ENCODE results near the gene CASP6.

Gene CASP6

DNA sequence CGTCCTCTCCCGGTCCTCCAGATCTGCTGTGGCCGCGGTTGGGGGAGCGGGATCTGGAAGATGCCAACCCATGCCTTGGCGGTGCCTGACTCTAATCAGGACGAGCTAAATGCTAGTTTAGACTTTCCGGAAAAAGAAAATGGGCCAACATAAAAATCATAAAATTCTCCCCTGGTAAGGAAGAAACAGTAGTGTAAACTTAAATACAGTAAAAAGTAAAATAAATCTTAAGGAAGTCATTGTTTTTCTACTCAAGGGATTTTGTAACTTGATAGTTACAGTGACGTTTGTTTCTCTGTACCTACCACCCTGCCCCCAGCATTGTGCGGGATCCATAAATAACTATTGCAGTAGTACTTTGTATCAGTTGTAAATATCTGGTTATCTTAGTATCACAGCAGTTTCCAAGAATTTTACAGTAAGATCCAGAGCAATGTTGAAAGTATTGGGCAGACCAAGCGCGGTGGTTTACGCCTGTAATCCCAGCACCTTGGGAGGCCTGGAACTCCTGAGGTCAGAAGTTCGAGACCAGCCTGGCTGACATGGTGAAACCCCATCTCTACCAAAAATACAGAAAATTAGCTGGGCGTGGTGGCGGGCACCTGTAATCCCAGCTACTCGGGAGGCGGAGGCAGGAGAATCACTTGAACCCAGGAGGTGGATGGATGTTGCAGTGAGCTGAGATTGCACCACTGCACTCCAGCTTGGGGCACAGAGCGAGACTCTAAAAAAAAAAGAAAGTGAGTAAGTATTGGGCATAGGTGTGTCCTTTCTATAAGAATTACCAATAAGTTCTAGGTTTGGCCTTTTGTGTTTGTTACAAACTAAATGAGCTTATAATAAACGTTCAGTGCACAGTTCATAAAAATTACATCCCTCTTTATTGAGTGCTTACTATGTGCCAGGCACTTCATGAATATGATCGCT lies 27.6 kb upstream of the CASP6 start:
- in situ Hi-C loops (cut with MboI; ENCODE audit: low sequenced_read_pairs, unreplicated experiment), result no loop called here
- no peak for DNase-seq (ENCODE audit: low spot score)
- TF ChIP-seq, protein P1, sequence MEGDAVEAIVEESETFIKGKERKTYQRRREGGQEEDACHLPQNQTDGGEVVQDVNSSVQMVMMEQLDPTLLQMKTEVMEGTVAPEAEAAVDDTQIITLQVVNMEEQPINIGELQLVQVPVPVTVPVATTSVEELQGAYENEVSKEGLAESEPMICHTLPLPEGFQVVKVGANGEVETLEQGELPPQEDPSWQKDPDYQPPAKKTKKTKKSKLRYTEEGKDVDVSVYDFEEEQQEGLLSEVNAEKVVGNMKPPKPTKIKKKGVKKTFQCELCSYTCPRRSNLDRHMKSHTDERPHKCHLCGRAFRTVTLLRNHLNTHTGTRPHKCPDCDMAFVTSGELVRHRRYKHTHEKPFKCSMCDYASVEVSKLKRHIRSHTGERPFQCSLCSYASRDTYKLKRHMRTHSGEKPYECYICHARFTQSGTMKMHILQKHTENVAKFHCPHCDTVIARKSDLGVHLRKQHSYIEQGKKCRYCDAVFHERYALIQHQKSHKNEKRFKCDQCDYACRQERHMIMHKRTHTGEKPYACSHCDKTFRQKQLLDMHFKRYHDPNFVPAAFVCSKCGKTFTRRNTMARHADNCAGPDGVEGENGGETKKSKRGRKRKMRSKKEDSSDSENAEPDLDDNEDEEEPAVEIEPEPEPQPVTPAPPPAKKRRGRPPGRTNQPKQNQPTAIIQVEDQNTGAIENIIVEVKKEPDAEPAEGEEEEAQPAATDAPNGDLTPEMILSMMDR (IDR thresholded peaks at IDR 0.05; ENCODE audit: borderline replicate concordance, control extremely low read depth, extremely low read depth, insufficient read depth, missing control alignments), result no peak

DNA sequence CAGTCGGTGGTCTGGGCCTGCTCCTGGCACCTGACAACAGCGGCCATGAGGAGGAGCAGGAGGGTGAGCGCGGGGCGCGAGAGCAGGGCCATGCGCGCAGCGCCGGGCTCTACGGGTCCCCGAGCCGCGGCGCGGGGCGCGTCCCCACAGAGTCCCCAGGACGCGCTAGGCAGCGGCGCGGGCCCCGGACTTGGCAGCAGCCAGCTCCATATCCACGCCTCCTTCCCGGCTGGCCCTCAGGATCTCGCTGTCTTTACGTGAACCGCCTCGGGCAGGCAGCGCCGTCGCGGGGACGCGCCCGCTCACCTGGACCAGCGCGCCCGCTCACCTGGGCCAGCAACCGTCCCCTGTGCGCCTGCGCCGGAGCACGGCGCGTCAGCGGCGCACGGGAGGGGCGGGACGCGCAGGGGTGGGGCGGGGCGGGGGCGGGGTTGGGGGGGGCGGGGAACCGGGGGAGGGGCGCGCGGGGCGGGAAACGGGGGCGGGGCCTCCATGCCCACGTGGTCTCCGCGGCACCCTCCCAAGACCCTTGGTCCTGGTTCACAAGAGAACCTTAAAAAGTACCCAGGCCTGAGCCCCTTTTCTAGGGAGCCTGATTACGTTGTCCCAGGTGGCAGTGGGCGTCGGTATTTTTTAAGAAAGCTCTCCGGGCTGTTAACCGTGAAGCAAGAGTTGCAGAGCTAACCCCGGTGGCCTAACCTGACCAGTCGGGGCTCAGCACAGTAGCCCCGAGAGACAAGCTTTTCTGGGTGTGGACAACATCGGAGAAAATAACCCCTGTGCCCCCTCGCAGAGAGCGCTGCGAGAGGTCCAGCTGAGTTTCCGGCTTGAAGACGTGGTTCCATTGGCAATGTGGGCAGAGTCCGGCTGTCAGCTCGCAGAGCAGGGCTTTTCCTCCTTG lies 26.7 kb upstream of the CASP6 start, which contains the start of gene PLA2G12A:
Gene PLA2G12A (minus strand): TSS at position 353 of the 901 bp plus-strand sequence. CDS start 261 bp downstream, at position 92.
- TF ChIP-seq, protein P1 (IDR thresholded peaks at IDR 0.05; ENCODE audit: borderline replicate concordance, control extremely low read depth, extremely low read depth, insufficient read depth, missing control alignments), result no peak
- in situ Hi-C loops (cut with MboI; ENCODE audit: low sequenced_read_pairs, unreplicated experiment), result no loop called here
- DNase-seq (ENCODE audit: low spot score), result peak; percentile 93

DNA sequence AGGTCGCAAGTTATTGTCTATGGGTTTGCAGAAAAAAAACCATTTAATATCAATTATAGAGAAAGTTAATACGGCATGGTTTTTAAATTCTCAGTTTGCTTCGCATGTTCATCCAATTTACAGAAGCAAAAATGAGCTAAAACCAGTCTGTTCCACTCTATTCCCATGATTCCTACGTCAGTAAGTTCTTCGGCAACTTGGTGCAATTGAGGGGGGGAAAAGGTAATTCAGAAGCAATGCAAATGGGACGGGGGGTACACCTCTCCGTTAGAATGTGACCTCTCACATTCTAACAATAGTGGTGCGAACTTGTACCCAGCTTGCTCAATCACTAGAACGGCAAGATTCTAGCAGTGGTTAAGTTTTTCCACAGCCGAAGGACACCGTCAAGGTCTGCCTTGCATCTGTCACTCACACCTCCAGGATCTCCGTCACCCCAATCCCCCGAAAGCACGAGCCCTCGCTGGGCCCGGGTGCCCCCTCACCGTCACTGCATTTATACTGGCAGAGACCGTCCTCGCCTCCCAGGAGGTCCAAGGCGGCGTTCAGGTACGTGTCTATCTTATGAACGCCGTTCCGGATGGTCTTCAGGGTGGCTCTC lies 26.0 kb upstream of the CASP6 start:
- peak; percentile 16 for DNase-seq (ENCODE audit: low spot score)
- in situ Hi-C loops (cut with MboI; ENCODE audit: low sequenced_read_pairs, unreplicated experiment), result no loop called here
- TF ChIP-seq, protein P1 (IDR thresholded peaks at IDR 0.05; ENCODE audit: borderline replicate concordance, control extremely low read depth, extremely low read depth, insufficient read depth, missing control alignments), result no peak

DNA sequence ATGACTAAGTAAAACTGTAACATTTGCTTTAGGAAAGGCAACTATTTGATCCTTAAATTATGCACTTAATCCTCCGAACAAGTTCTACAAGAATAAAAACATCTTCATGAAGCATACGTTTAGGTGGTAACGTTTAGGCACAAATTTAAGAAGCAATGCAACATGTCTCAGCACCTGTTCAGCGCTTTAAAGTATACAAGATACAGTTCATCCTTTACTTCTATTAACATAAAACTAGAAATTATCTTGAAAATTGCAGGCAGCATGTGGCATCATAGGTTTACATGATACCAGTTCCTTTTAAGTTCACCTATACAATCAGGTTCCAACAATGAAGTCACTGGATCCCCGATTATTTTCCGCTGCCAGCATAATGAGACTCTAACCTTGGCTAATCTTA lies 25.1 kb upstream of the CASP6 start:
- TF ChIP-seq, protein P1 (IDR thresholded peaks at IDR 0.05; ENCODE audit: borderline replicate concordance, control extremely low read depth, extremely low read depth, insufficient read depth, missing control alignments), result no peak
- in situ Hi-C loops (cut with MboI; ENCODE audit: low sequenced_read_pairs, unreplicated experiment), result no loop called here
- DNase-seq (ENCODE audit: low spot score), result no peak

DNA sequence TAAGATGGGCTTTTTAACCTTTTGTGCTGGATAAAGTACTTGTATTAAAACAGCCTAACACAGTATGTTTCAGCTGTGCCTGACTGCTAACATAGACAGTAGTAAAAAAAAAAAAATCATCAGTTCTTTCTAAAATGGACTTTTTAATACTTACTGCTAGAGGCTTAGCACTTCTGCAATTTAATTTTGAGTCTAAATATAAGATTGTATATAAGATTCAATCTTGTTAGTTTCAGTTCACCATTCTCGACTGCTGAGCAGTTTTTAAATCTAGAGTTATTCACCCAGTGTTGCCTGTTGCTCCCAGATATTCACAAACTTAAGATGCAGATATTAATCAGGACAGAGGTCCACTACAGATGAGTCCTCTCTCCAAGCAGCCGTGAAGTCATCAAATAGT lies 19.9 kb upstream of the CASP6 start:
- TF ChIP-seq, protein P1 (IDR thresholded peaks at IDR 0.05; ENCODE audit: borderline replicate concordance, control extremely low read depth, extremely low read depth, insufficient read depth, missing control alignments), result no peak
- in situ Hi-C loops (cut with MboI; ENCODE audit: low sequenced_read_pairs, unreplicated experiment), result no loop called here

DNA sequence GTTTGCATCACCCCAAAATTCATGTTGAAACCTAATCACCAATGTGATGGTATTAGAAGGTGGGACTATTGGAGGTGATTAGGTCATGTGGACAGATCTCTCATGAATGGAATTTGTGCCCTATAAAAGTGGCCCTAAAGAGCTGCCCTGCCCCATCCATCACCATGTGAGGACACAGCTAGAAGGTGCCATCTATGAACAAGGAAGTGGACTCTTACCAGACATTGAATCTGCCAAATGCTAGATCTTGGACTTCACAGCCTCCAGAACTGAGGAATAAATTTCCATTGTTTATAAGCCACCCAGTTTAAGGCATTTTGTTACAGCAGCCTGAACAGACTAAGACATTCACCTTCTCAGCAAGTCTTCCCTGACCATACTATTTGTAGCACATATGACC lies 19.1 kb upstream of the CASP6 start:
- TF ChIP-seq, protein P1 (IDR thresholded peaks at IDR 0.05; ENCODE audit: borderline replicate concordance, control extremely low read depth, extremely low read depth, insufficient read depth, missing control alignments), result no peak
- no peak for DNase-seq (ENCODE audit: low spot score)
- in situ Hi-C loops (cut with MboI; ENCODE audit: low sequenced_read_pairs, unreplicated experiment), result no loop called here

More for the DNA sequence above, 19.9 kb upstream of the CASP6 start:
- no peak for DNase-seq (ENCODE audit: low spot score)

Data from GM13976 (cell line).